Thymus (tissue), 11 donors: ENCODE measurements around the gene HHAT. TPM values are rescaled to one million over a fixed set of nuclear protein-coding genes. Genes with fewer than 3 reads are reported as not detected.

Experiments
- DNase-seq, 9 donors: peaks; one replicate each; pipeline ENCODE4 v3.0.0-alpha.2; 2013; ENCODE audit warnings: low spot score in 9 of 9, low read depth in 6 of 9, missing footprints in 1 of 9
- H3K27ac ChIP-seq, 2 donors: one replicate each; pipeline ENCODE4 v1.5.1; 2013; ENCODE audit warnings: control low read depth in 1 of 2, low read depth in 1 of 2, low read length in 1 of 2, mild to moderate bottlenecking in 1 of 2, moderate library complexity in 1 of 2
- H3K27me3 ChIP-seq, 2 donors: one replicate each; pipeline ENCODE4 v1.5.1; 2013; ENCODE audit warnings: low read length in 1 of 2; ENCODE audit not compliant: control insufficient read depth in 2 of 2, insufficient read depth in 1 of 2
- H3K36me3 ChIP-seq, 2 donors: one replicate each; pipeline ENCODE4 v1.5.1; 2013; ENCODE audit warnings: low read length in 1 of 2, mild to moderate bottlenecking in 1 of 2, moderate library complexity in 1 of 2; ENCODE audit not compliant: control insufficient read depth in 2 of 2, insufficient read depth in 2 of 2
- H3K4me1 ChIP-seq, 2 donors: one replicate each; pipeline ENCODE4 v1.5.1; 2013; ENCODE audit warnings: low read length in 2 of 2; ENCODE audit not compliant: control insufficient read depth in 2 of 2, insufficient read depth in 2 of 2
- H3K4me3 ChIP-seq, 2 donors: one replicate each; pipeline ENCODE4 v1.5.1; 2013; ENCODE audit warnings: low read length in 2 of 2, control low read depth in 1 of 2, mild to moderate bottlenecking in 1 of 2
- H3K9me3 ChIP-seq, 2 donors: one replicate each; pipeline ENCODE4 v1.5.1; 2013; ENCODE audit warnings: low read length in 1 of 2, mild to moderate bottlenecking in 1 of 2; ENCODE audit not compliant: control insufficient read depth in 2 of 2, insufficient read depth in 1 of 2
- WGBS: extraction: QIAGEN DNeasy Blood & Tissue Kit; methylation state at CpG from one replicate; pipeline ENCODE4 v1.1.7; 2013; 5-methylcytosine and 5-hydroxymethylcytosine counted together
- polyA plus RNA-seq: library from polyadenylated mRNA; stranded (reverse); fragments of 200-250 nt; gene quantifications from one replicate; pipeline ENCODE4 v1.2.3, GENCODE V29; 2013
- total RNA-seq: library from RNA; stranded (reverse); fragments of 120-200 nt; gene quantifications from one replicate; pipeline ENCODE4 v1.2.4, GENCODE V29; 2013
- donor health status: healthy.

HHAT gene
- total and polyA plus RNA-seq, 2 donors: 3.7 to 5.7 TPM

DNA sequence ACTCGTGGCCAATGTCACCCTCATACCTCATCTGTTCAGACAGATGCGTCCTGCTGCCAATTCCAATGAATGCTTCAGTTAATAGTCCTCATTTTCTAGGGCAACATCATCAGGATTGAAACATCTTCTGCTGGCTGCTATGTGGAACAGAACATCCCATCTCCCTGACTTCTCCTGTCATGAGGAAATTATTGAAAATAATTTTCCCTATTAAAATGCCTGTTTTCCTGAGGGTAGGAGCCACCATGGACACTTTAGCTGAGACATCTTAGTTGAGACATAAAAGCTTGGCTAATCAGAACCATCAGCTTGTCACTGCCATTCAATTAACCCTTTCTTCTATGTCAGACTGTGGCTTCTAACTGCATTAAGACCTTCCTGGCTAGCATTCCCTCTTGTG, 396.1 kb downstream of the HHAT start:
- Histone ChIP-seq H3K27ac (no peak overlapping the region), H3K9me3 (no peaks in the 10 kb centered on the region), H3K36me3 (no peaks in the 10 kb centered on the region), H3K27me3 (no peaks in the 10 kb centered on the region), H3K4me1 (no peaks in the 10 kb centered on the region), H3K4me3 (no peak overlapping the region)
- DNase-seq: no peak
- WGBS: 93% methylated on average over 2 of the region's 2 CpGs

Other genes starting within 250 kb of the HHAT start
- gene SERTAD4, start 96.1 kb upstream of the HHAT start, total RNA-seq: 0.33 TPM
- gene SERTAD4, start 96.1 kb upstream of the HHAT start, polyA plus RNA-seq: 1.0 TPM